Stimulated activated CD8-positive, alpha-beta memory T cell treated with anti-CD3 and anti-CD28 coated beads, Interleukin-15, amount 100 ng/mL, for 24 hours (primary cell): ENCODE measurements around the gene GUCD1.
"Not testable (repeated sequence)": the region's sequence is repeated elsewhere in the genome, so short reads cannot be mapped to it uniquely, and the experiment has no call there.

Experiments
- DNase-seq: peaks from one replicate; pipeline ENCODE4 v3.0.0-alpha.2; 2020; ENCODE audit warnings: low read depth

Gene GUCD1

DNA sequence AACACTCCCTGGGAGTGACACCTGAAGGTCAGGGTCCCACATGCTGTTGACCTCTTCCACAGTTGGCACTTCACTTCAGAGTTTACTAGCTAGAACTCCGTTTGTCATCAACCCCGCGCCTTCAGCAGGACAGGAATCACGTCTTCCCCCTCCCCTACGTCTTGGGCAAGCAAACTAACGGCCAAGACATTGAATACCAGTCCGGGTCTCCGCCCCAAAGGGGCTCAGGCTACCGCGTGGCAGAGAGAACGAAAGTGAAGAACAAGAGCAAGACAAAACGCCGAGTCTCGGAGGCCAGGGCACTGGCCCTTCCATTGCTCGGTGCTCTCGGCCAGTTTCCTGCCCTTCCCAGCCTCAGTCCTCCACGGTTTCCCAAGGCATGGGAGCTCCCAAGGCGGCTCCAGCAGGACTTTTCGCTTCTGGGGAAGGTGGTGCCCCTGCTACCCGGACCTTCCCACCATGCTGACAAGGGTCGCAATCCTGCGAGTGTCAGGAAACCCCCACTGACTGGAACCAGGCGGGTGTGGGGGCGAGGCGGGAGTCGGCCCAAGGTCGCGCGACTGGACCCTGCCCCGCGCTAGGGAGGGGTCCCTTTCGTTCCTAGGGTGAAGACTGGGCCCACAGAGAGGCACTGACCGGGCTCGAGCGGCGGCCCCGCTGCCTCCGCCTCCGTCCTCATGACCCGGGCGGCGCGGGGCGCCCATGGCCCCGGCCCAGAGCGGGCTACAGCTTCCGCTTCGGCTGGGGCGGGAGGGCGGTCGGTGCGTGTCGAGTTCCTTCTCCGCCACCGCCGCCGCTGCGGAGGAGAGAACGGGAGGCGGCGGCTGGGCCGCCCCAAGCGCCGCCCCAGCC lies at the start of gene GUCD1:
Gene GUCD1 (minus strand): TSS at position 826 of the 852 bp plus-strand sequence. CDS start 147 bp downstream, at position 679.
- no peak for DNase-seq

DNA sequence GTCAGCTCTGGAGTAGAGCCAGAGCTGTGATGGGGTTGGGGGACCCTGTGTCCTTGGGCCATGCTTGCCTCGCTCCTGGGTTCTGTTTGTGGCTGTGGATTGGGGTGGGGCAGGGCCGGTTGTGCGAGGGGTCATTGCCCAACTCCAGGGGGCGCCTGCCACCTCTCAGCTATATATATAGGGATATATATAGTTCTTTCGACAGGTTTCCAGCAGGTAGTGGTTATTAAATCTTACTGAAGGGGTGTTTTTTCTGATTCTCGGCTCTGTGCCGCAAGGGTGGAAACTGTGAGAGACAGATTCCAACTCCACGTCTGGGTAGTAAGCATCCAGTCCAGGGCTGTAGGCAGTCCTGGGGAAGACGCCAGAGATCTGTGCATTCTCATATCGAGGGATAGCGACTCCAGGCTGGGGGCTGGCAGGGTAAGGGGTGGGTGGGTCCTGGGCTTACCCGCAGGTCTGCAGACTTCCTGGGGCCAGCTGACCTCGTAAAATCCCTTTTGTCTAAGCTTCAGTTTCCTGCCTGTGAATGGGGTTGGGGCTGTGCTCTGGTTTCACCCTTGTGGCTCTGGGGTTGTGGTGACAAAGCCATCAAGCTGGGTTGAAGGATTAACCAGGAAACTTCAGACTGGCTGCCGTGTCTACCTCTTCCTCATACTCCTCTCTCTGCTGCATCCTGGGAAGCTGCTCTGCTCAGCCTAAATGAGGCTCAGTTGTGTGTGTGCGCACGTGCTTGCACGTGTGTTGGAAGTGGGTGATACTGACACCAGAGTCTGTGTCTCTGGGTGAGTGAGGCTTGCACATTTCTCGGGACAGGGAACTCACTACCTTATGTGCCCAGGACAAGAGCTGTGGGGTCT lies 49.1 kb upstream of the GUCD1 start:
- DNase-seq: not testable (repeated sequence)

DNA sequence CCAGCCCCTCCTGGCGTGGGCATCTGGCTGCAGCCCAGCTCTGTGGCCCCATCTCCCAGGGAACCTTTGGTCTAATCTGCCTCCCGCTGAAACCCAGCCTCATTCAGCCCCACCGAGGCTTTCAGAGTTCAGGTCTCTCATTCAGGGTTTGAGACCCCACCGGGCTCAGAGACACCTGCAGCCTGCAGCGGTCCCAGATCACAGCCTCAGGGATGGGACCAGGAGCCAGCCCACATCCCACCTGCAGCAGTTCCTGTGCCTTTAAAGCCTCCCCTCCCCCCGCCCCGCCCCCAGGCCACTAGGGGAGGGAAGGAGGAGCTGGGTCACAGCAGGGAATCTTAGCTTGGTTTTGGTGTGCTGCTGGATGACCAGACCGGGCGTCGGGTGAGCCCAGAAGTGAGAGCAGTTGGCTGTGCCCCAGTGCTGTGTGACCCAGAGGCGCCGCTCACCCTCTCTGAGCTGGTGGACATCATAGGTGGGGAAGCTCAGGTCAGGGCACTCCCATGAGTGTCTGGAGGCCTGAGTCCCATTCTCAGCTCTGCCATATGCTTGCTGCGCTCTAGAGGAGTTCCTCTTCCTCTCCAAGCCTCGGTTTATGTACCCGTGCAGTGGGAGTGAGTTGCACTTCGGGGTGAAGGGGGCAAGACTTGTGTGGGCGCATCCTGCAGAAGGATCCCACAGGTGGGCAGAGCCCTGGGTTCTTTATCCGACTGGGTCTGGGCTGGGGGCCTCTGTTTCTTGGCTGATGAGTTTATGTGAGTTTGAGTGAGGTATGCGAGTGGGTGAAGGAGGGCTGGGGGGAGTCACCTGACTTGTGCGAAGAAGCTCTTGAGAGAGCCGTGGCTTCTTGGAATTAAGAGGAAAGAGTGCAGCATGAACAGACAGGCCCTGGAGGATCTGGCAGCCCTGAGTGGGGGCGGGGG lies 48.2 kb upstream of the GUCD1 start, which contains the start of gene GGT1:
Gene GGT1 (plus strand): TSS at position 347 of the 923 bp plus-strand sequence. CDS start 7,889 bp downstream, outside the sequence.
- not testable (repeated sequence) for DNase-seq

DNA sequence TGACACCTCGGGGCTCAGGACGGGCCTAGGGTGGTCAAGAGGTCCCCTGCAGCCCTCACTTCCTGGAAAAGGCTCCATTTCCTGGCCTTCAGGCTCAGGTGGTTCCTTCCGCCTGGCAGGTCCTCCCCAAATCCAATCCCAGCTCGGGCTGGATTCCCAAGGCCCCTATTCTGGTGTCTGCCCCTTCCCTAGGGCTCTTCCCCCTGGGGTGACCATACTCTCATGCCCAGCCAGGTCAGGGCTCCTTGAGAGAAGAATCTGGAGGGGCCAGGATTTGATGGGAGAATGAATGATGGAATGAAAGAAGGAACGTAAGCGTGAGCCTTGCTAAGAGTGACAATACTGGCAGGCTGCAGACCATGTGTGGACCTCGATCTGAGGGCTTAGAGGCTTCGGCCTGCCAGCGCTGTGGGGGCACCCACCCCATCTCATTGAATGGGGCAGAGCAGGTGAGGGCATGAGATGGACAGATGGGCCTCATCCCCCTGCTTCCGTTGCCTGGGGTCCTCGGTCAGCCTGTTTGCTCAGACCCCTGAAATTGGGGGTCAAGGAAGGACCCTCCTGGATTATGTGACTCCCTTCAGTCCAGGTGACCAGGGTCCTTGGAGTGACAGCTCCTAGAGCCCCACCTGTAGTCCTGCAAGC lies 47.3 kb upstream of the GUCD1 start:
- not testable (repeated sequence) for DNase-seq

DNA sequence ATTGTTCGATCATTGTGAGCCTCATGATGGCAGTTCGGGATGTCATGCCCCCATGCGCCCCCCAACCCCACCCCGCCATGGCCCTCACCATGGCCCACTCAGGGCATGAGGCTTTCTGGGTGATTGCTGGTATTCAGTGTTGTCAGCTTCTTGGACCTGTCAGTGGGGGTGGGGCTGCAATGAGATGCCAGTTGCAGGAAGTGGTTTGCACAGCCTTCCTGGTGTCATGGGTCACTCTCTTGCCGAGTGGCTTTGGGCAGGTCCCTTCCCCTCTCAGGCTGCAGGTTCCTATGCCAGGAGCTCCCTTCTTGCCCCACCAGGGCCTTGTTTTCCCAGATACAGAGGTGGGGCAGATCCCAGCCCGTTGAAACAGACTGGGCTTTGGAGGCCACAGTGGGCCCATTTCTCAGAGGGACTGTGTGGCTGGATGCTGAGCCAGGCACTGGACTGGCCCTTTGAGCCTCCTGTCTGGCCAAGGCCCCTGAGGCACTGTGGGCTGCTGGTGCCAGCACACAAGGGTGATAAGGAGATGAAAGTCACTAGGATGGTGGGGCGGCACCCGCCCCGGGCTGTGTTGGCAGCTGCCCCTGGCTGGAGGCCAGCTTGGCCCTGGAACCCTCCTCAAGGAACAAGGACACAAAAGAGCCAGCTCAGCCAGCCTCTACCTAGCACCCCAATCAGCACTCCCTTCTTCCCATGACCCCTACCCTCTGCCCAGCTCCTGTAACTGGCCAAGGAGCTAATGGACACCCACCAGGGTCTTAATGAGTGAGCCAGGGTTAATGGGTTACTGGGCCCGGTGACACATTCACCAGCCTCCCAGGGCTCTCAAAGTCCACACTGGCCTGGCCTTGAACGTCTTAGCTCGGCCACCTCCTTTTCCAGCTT lies 46.5 kb upstream of the GUCD1 start:
- no peak for DNase-seq

DNA sequence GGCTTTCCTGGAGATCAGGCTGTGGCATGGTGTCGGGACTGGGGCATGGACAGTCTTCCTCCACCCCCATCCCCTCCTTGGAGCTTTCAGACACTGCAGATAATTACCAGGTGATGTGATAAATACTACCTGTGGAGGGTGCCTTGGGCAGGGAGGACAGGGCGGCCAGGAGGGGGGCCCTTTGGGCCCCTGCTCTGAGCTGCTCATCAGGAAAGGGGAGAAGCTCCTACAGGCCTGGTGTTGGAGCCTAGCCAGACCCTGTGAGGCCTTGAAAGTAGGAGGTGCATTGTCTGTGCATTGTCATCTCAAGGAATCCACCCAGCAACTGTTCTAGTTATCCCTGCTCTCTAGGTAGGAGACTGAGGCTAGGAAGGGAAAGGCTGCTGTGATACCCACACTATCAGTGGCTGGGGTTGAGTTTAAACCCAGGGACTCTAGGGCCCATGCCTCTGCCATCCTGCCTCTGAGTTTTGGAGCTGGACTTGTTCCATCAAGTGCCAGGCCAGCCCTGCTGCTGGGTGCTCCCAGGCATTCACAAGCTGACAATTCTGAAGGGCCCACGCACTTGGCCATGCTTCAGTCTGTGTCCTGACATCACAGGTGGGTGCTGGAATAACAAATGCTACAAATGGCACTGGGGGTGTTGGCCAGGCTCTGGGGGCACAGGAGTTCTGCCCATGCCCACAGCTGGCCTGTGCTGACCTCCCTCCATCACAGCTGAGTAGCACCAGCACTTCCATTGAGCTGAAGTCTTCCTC lies 45.2 kb upstream of the GUCD1 start:
- not testable (repeated sequence) for DNase-seq

DNA sequence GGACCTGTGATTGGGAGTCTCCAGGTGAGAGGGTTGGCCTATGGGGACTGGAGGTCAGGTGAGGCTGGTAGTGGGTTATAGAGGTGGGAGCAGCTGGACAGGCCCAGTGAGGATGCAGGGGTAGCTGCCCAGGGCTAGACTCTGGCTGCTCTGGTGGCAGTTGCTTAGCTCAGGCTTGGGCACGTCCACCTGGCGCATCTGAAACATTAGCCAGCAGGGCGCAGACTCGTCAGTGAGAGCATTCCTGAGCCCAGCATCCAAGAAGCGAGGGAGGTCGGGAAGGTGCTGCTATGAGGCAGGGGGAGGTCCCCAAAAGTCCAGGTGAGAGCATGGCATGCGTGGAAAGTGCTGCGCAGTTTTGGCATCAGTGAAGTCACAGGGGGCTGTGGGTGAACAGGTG lies 44.6 kb upstream of the GUCD1 start:
- DNase-seq: no peak

DNA sequence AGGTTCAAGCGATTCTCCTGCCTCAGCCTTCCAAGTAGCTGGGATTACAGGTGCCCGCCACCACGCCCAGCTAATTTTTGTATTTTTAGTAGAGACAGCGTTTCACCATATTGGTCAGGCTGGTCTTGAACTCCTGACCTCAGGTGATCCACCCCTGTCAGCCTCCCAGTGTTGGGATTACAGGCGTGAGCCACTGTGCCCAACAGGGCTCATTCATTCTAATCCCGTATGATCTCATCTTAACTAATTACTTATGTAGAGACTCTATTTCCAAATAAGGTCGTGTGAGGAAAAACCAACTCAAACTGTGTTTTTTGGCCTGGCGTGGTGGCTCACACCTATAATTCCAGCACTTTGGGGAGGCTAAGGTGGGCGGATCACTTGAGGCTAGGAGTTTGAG lies 42.1 kb upstream of the GUCD1 start:
- DNase-seq: not testable (repeated sequence)

DNA sequence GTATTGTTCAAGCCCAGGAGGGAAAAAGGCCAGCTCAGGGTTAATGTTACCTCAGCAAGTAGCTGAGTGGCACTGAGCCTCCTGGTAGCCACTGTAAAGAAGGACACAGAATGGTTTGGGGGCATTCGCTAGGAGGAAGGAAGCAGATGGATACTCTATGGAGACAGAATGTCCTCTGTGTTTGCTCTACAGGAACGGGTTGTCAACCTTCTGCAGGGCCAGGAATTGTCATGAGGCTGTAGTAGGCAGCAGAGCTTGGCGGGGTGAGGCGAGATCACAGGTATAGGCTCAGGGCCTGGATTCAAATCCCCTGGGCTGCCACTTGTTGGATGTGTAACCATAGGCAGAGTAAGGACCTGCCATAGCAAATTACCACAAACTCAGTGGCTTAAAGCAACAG lies 40.9 kb upstream of the GUCD1 start:
- no peak for DNase-seq

DNA sequence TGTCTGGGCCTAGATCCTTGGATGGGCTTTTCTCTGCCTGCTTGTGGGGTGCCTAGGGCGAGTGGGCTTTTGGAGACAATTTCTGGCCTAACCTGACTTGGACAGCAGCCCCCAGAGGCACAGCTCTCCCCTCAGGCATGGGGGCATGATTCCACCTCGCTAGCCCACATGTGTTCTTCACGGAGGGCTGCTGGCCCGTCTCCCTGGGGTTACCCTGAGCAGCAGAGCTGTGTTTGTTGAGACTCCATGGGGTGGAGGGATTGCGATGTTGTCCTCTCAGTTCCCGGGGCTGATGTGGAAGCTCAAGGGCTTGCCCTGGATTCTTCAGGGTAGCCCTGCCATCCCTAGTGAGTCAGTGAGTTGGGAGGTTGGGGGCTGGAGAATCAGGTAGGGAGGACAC lies 40.3 kb upstream of the GUCD1 start:
- no peak for DNase-seq

DNA sequence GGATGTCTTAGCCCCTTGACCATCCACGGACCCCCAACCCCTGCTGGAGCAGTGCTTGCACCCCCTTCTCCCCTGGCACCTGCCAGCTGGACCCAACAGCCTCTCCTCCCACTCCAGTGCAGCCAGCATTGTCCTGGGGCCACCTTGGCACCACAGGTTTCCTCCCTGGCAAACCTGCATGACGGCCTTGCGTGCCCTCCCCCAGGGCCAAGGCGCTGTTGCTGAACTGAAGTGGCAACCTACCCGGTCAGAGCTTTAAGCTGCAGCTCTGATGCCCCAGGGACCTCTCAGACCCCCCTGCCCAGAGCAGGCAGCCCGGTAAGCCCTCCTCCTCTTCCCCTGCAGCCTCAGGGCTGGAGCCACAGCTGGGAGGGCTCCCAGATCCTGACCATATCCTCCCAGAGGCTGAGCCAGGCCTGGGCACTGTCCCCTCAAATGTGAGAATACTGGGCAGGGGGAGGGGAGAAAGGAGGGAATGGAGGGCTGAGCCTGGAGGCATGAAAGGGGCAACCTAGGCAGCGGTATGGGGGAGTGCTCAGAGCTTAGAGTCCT lies 39.7 kb upstream of the GUCD1 start:
- no peak for DNase-seq

DNA sequence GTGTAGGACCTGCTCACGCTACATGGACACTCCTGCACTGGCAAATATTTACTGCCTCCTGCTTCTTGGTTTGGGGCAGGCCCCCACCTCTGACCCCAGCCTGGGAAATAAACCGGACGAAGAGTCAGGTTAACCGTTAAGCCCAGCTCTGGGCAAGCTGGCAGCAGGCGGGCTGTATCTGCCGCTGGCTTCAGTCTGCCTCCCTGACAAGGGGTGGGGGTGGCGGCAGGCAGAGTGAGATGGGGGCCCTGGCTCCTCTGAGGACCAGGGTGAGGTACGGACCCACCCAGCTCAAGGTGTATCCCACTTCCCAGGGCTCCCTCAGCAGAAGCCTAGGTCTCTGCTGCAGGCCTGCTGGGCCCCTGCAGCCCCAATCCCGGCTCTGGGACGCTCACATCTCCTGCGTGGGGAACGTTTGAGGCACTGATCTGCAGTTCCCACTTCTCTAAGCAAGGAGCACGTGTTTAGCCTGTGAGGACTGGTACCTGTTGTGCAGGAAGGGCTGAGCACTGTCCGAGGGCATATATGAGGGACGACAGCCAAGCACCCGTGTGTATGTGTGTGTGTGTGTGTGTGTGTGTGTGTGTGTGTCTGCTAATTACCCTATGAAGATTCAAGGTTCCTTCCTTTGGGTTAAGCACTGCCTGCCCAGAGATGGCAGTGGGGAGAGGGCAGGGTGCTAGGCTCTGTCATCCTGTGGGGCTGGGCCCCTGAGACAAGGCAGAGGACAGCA lies 39.1 kb upstream of the GUCD1 start:
- no peak for DNase-seq

DNA sequence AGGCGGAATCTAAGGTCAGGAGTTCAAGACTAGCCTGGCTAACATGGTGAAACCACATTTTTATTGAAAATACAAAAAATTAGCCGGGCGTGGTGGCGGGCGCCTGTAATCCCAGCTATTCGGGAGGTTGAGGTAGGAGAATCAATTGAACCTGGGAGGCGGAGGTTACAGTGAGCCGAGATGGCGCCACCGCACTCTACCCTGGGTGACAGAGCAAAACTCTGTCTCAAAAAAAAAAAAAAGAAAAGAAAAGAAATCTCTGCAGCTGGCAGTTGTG lies 38.6 kb upstream of the GUCD1 start:
- DNase-seq: not testable (repeated sequence)

DNA sequence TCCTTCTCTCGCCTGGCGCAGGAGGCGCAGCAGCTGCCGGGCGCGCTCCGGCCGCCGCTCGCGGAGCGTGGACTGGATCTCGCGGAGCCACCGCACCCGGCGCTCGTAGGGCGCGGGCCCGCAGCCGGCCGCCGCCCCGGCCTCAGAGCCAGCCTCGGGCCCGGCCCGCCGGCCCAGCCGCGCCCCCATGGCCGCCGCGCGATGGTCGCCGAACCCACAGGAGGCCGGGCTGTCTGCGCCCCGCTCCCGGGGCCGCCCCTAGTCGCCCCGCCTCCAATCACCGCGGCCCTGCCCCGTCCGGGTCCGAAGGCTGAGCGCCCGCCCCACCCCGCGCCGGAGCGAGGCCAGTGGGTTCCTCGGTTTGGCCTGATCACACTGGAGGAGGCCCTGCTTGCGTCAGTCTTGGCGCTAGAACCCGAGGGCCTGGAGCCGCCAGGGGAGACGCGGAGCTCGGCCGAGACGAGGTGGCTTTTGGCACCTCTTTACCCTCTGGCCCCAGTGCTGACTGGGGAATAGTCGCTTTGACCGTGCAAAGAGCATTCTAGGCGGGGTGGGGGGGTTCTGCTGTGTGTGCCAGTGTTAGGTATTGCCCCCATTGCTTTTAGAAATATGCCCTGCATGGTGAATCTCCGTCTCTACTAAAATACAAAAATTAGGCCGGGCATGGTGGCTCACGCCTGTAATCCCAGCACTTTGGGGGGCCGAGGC lies 38.1 kb upstream of the GUCD1 start, which contains the start of gene LRRC75B:
Gene LRRC75B (minus strand): TSS at position 223 of the 708 bp plus-strand sequence. CDS start 34 bp downstream, at position 189.
- DNase-seq: no peak

DNA sequence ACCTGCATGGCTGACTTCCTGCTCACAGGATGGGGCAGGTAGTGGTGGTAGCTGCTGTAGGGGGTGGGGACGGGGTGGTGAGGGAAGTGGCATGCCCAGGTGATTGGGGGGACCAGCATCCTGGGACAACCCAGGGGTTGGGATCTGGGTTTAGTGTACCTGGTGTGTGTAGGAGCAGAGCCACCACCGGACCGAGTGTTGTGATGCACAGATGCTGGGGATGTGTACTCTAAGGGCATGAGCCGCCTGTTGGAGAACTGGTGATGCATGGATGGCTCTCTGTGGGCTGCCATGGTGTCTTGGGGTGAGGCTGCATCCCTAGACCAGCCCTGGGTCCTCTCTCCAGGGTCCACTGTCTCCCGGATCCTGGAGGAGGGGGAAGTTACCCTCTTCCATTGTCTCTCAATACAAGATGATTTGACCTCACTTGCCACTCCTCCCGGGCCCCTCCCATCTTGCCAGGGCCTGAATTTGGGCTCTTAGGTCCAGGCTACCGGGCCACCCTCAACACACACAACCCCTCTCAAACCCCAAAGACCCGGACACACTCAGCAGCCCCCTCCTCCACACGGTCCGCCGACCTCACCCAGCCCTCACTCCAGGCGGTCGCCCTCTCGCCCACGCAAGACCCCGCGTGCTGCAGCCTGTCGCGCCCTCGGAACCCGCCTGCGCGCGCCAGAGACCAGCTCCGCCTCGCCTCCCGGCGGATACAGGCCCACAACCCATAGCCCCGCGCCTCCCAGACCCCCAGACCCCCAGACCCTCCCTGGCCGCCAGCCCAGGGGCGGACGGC lies 37.3 kb upstream of the GUCD1 start:
- no peak for DNase-seq

DNA sequence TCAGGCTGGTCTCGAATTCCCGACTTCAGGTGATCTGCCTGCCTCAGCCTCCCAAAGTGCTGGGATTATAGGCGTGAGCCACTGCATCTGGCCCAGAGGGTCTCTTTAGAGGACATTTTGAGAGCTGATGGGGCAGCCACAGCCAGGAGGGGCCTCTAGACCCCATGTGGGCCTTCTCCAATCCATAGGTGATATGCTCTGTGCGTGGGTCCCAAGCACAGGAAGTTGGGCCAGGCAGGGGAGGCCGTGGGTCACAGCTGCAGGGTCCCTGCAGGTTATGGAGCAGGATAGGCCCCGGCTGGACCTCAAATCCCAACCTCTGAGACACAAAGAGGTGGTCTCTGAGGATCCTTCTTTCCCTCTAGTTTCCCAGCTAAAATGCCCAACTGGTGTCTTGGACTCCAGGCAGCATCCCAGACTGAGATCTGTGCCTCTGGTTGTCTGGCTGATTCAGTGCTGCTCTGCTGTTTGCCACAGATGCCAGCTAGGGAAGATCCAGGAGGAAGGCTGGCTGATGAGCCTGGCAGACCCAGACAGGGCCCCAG lies 36.4 kb upstream of the GUCD1 start:
- no peak for DNase-seq
